ENCODE measurements around the gene STN1. TPM values are rescaled to one million over a fixed set of nuclear protein-coding genes. Genes with fewer than 3 reads are reported as not detected.

Gene STN1
- total and polyA plus RNA-seq, 9 of the 15 experiments (the other 6 are each of a cell fraction or from before 2014, with no cell fraction given), result 9.1 to 19.6 (median 13.8) TPM

GRCh38 chr10:103834436-103835095, 83.4 kb downstream of the STN1 start (continued):
- no peak for TF ChIP-seq NR0B1 (IDR thresholded peaks at IDR 0.05; ENCODE audit: partially characterized antibody)

GRCh38 chr10:103833731-103834365, 84.1 kb downstream of the STN1 start:
- in situ Hi-C loops (cut with MboI), result no loop called here
- Histone ChIP-seq H4K20me1 (replicated peaks; ENCODE audit: control insufficient read depth, insufficient read depth, low read length) (no peaks in the 10 kb centered on the region), H3K9me3 (replicated peaks; ENCODE audit: control insufficient read depth, insufficient read depth, low read depth, low read length) (peaks cover 3% of the 10 kb centered on the region; the same call in 1 of the 2 replicates), H3K4me2 (ENCODE audit: insufficient read depth, low read length) (no peak overlapping the region), H3K9me1 (ENCODE audit: control insufficient read depth, insufficient read depth, low read length) (no peaks in the 10 kb centered on the region), H3K9ac (ENCODE audit: insufficient read depth in 1 of 2, low read depth in 2 of 2, low read length in 2 of 2) (no peak overlapping the region; a peak in 1 of 4 replicates), H3K27me3 (ENCODE audit: control insufficient read depth in 2 of 2, insufficient read depth in 2 of 2, low read length in 2 of 2) (peaks cover 4 to 25% of the 10 kb centered on the region in 2 experiments; a peak in 4 of 5 replicates), H3K36me3 (ENCODE audit: control insufficient read depth, insufficient read depth, low read length) (no peaks in the 10 kb centered on the region), H3K79me2 (ENCODE audit: control insufficient read depth, insufficient read depth, low read length) (no peaks in the 10 kb centered on the region), H2AFZ (ENCODE audit: low read depth, low read length) (peak overlapping the region; percentile 45; the same call in 1 of the 2 replicates), H3K4me3 (no peak overlapping the region), H3K27ac (ENCODE audit: extremely low read depth, low read depth, low read length) (no peak overlapping the region), H3K4me1 (replicated peaks in 1 of 2; ENCODE audit: control insufficient read depth in 2 of 2, insufficient read depth in 2 of 2, low read length in 2 of 2) (no peaks in the 10 kb centered on the region; a peak in 3 of 5 replicates)
- DNase-seq (ENCODE audit: extremely low read depth in 1 of 4, low spot score in 3 of 4) (peak in 2 of 4 experiments; percentile 10 to 14), ATAC-seq (no peak; the same call in 2 of the 3 replicates), FAIRE-seq (no peak)
- CTCF ChIA-PET (ENCODE audit: low intra/inter-chr PET ratio), result no interaction called here
- intact Hi-C loops (cut with micrococcal nuclease), result no loop called here
- 15% methylated on average over 3 of the region's 5 CpGs for WGBS (ENCODE audit: insufficient coverage, low coverage, missing lambda C conversion rate)
- TF ChIP-seq ZNF212 (CRISPR knock-in tag; IDR thresholded peaks at IDR 0.05) (no peak), DNMT1 (IDR thresholded peaks at IDR 0.05) (no peak), ZNF561 (CRISPR knock-in tag; conservative IDR thresholded peaks at IDR 0.05) (no peak), SPI1 (IDR thresholded peaks at IDR 0.05; ENCODE audit: borderline replicate concordance, low read depth, low read length) (peak; percentile 50; the same call in 1 of the 2 replicates)
- no TSS peak for BruUV-seq (replicated peaks)
- POLR2A ChIA-PET, result no interaction called here

Data from K562 (cell line).